Natural killer cell (primary cell): ENCODE results near the gene ANGPT4. TPM values are rescaled to one million over a fixed set of nuclear protein-coding genes. Genes with fewer than 3 reads are reported as not detected.

Experiments used
- ATAC-seq, 3 donors: fragments of 150-1000 bp in 2 of 3; fragments of 200-7000 bp in 1 of 3; cut with Tn5 transposase; 1 replicate in 1 of 3; 2 replicates in 2 of 3; pipeline ENCODE4 v1.10.0; 2021; ENCODE audit warnings: mild to moderate bottlenecking in 2 of 3, moderate library complexity in 2 of 3
- DNase-seq, 2 donors: peaks; one replicate each; pipeline versions ENCODE4 v3.0.0 to v3.0.0-alpha.2; 2013 to 2021; ENCODE audit warnings: mixed read lengths in 1 of 2
- H3K27ac ChIP-seq: one replicate; pipeline ENCODE4 v1.5.1; 2013; ENCODE audit warnings: mild to moderate bottlenecking, low read length
- H3K27me3 ChIP-seq: one replicate; pipeline ENCODE4 v1.6.1; 2013; ENCODE audit warnings: low read length; ENCODE audit not compliant: control insufficient read depth, insufficient read depth
- H3K36me3 ChIP-seq: one replicate; pipeline ENCODE4 v1.6.1; 2013; ENCODE audit warnings: low read length; ENCODE audit not compliant: control insufficient read depth, insufficient read depth
- H3K4me1 ChIP-seq: one replicate; pipeline ENCODE4 v1.6.1; 2013; ENCODE audit warnings: low read length; ENCODE audit not compliant: control insufficient read depth, insufficient read depth
- H3K4me3 ChIP-seq: one replicate; pipeline ENCODE4 v1.5.1; 2013; ENCODE audit warnings: low read length
- H3K9me3 ChIP-seq: one replicate; pipeline ENCODE4 v1.6.1; 2013; ENCODE audit warnings: low read length; ENCODE audit not compliant: control insufficient read depth, insufficient read depth
- H3K27ac Mint-ChIP-seq, 2 donors: one replicate each; pipeline ENCODE4 v1.8.0; 2022; ENCODE audit warnings: mild to moderate bottlenecking in 2 of 2, mixed read lengths in 2 of 2, moderate library complexity in 1 of 2
- H3K27me3 Mint-ChIP-seq, 2 donors: one replicate each; pipeline ENCODE4 v1.8.0; 2022; ENCODE audit warnings: low read depth in 2 of 2, mixed read lengths in 2 of 2
- H3K36me3 Mint-ChIP-seq: one replicate; pipeline ENCODE4 v1.8.0; 2022; ENCODE audit warnings: mixed read lengths
- H3K4me1 Mint-ChIP-seq, 2 donors: one replicate each; pipeline ENCODE4 v1.8.0; 2022; ENCODE audit warnings: mixed read lengths in 2 of 2
- H3K4me3 Mint-ChIP-seq: one replicate; pipeline ENCODE4 v1.8.0; 2022; ENCODE audit warnings: mild to moderate bottlenecking, moderate library complexity, mixed read lengths
- H3K9me3 Mint-ChIP-seq, 2 donors: one replicate each; pipeline ENCODE4 v1.8.0; 2022; ENCODE audit warnings: mixed read lengths in 2 of 2
- WGBS: methylation state at CpG from one replicate; pipeline ENCODE4 v1.1.7; 2013; ENCODE audit warnings: missing lambda C conversion rate; ENCODE audit not compliant: insufficient coverage; 5-methylcytosine and 5-hydroxymethylcytosine counted together
- intact Hi-C: fragments of 100-400 bp; cut with micrococcal nuclease; formaldehyde crosslinking; loops from one replicate; pipeline ENCODE4 v1.14.2; 2022
- total RNA-seq, 4 donors: library from RNA; stranded (reverse); fragments of 120-200 nt in 1 of 4; gene quantifications; one replicate each; pipeline versions ENCODE4 v1.2.3 to v1.2.4, GENCODE V29; 2013 to 2022
- TF ChIP-seq, protein P1 (sequence below): fragments of 200-600 bp; IDR thresholded peaks from one replicate; pipeline ENCODE4 v1.8.0; 2022; ENCODE audit warnings: antibody characterized with exemption

Gene ANGPT4
- total RNA-seq, 3 donors from 2014 or later (not counting 1 experiment from before 2014, with no cell fraction given), result not detected

DNA sequence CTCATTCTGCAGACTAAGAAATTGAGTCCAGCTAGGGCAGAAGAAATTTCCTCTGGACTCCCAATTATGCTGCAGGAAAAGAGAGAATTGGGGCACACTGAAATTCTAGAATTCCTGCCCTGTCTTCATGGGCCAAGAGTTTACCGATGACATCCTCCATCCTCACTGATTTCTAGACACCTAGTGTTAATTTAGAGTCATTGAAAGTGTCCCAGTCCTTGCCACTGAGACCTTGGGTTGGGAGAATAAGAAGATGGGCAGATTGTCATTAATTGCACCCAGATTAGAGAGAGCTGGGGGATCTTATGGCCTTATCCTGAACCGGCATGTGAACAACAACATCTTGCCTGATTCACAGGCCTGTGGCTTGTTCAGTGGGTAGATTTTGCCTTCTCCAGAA lies 29.0 kb downstream of the ANGPT4 start:
- Mint-ChIP-seq H3K27me3 (peaks cover 0 to 22% of the 10 kb centered on the region in 2 donors), H3K9me3 (no peaks in the 10 kb centered on the region), H3K4me3 (no peak overlapping the region), H3K4me1 (peaks cover 5 to 9% of the 10 kb centered on the region in 2 donors), H3K36me3 (no peaks in the 10 kb centered on the region), H3K27ac (no peak overlapping the region)
- intact Hi-C loops, result no loop called here
- TF ChIP-seq, protein P1, sequence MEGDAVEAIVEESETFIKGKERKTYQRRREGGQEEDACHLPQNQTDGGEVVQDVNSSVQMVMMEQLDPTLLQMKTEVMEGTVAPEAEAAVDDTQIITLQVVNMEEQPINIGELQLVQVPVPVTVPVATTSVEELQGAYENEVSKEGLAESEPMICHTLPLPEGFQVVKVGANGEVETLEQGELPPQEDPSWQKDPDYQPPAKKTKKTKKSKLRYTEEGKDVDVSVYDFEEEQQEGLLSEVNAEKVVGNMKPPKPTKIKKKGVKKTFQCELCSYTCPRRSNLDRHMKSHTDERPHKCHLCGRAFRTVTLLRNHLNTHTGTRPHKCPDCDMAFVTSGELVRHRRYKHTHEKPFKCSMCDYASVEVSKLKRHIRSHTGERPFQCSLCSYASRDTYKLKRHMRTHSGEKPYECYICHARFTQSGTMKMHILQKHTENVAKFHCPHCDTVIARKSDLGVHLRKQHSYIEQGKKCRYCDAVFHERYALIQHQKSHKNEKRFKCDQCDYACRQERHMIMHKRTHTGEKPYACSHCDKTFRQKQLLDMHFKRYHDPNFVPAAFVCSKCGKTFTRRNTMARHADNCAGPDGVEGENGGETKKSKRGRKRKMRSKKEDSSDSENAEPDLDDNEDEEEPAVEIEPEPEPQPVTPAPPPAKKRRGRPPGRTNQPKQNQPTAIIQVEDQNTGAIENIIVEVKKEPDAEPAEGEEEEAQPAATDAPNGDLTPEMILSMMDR, result no peak
- H3K27me3 ChIP-seq, result no peaks in the 10 kb centered on the region
- DNase-seq (peak in 1 of 2 donors; percentile 12), ATAC-seq (no peak)
- WGBS, result 89% methylated on average over 1 of the region's 2 CpGs
- peaks cover 8% of the 10 kb centered on the region for H3K4me1 ChIP-seq
- no peak overlapping the region for H3K4me3 ChIP-seq
- H3K9me3 ChIP-seq, result no peaks in the 10 kb centered on the region
- H3K27ac ChIP-seq, result no peak overlapping the region
- H3K36me3 ChIP-seq, result no peaks in the 10 kb centered on the region

DNA sequence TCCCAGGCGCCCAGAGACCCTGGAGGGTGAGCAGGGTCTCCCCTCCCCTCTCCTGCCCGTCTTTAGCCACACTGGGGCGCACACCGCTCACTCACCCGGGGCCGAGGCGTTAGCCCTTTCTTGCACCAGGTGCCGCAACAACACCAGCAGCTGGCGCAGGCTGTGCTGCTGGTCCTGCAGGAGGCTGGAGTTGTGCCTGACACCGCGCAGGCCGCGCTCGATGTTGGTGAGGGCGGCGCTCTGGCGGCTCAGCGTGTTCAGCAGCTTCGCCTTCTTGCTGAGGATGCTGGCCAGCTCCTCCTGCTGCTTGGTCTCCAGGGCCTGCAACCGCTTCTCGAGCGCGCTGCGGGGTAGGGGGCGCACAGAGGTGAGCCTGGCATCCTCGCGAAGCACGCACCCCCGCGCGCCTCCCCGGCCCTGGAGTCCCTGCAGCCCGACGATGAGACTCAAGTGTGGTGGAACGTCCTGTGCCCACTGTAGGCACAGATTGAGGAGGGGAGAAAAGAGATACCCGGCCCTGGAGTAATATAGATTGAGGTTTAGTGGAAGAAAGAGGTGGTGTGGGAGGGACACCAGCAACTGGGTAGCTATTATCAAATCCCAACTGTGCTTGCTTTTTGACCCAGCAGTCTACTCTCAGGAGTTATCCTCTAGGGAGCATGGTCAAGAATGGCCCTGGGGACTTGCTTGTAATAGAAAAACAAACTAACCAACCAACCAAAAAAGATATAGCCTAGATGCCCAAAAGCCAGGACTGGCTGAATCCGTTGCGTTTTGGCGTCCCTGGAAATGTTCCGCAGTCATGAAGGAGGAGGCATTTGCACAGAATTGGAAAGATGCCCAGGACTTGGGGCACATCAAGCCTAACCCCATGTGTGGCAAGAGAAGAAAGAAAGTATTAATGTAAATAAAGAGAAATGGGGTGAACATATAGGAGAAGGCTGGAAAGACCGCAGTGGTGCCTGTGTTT lies 30.9 kb downstream of the ANGPT4 start:
- Histone ChIP-seq H3K4me3 (no peak overlapping the region), H3K27me3 (no peaks in the 10 kb centered on the region), H3K9me3 (no peaks in the 10 kb centered on the region), H3K36me3 (no peaks in the 10 kb centered on the region), H3K4me1 (peaks cover 15% of the 10 kb centered on the region), H3K27ac (no peak overlapping the region)
- WGBS, result 22% methylated on average over 41 of the region's 41 CpGs
- no peak overlapping the region for H3K27ac Mint-ChIP-seq
- ATAC-seq, result peak in 1 of 3 donors; percentile 30
- peaks cover 15 to 17% of the 10 kb centered on the region in 2 donors for H3K4me1 Mint-ChIP-seq
- H3K9me3 Mint-ChIP-seq, result no peaks in the 10 kb centered on the region
- H3K36me3 Mint-ChIP-seq, result no peaks in the 10 kb centered on the region
- intact Hi-C loops, result no loop called here
- no peak overlapping the region for H3K4me3 Mint-ChIP-seq
- TF ChIP-seq, protein P1, result no peak
- peak in 1 of 2 donors; percentile 13 for DNase-seq
- H3K27me3 Mint-ChIP-seq, result peaks cover 0 to 15% of the 10 kb centered on the region in 2 donors

DNA sequence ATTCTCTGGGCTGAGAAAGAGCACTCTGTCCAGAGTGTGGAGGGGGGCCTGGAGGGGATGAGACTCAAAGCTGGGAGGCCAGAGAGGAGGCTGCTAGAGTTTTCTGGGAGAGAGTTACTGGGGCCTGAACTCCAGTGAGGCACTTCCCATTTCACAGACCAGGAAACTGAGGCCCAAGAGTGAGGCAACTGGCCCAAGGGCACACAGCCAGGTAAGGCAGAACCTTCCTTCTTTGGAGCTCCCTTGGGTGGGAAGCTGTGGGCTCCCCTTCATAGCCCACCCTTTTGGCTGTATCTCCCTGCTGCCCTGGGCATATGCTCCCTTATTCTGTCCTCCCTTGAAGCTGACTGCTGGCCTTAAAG lies 34.4 kb downstream of the ANGPT4 start:
- intact Hi-C loops, result no loop called here
- Histone ChIP-seq H3K27ac (no peak overlapping the region), H3K4me3 (no peak overlapping the region), H3K4me1 (peaks cover 15% of the 10 kb centered on the region), H3K36me3 (no peaks in the 10 kb centered on the region), H3K9me3 (no peaks in the 10 kb centered on the region), H3K27me3 (no peaks in the 10 kb centered on the region)
- TF ChIP-seq, protein P1, result no peak
- H3K27ac Mint-ChIP-seq, result peak overlapping the region in 1 of 2 donors; percentile 59
- peaks cover 15 to 17% of the 10 kb centered on the region in 2 donors for H3K4me1 Mint-ChIP-seq
- peaks cover 0 to 11% of the 10 kb centered on the region in 2 donors for H3K27me3 Mint-ChIP-seq
- DNase-seq, result no peak
- no peaks in the 10 kb centered on the region for H3K9me3 Mint-ChIP-seq
- no peak for ATAC-seq
- H3K36me3 Mint-ChIP-seq, result no peaks in the 10 kb centered on the region
- H3K4me3 Mint-ChIP-seq, result no peak overlapping the region
